ENCODE measurements around the gene SLC7A11. TPM values are rescaled to one million over a fixed set of nuclear protein-coding genes. Genes with fewer than 3 reads are reported as not detected.

Gene SLC7A11
- total and polyA plus RNA-seq, 3 experiments from 2014 or later = 0.77 to 1.5 TPM; not detected in 1

DNA sequence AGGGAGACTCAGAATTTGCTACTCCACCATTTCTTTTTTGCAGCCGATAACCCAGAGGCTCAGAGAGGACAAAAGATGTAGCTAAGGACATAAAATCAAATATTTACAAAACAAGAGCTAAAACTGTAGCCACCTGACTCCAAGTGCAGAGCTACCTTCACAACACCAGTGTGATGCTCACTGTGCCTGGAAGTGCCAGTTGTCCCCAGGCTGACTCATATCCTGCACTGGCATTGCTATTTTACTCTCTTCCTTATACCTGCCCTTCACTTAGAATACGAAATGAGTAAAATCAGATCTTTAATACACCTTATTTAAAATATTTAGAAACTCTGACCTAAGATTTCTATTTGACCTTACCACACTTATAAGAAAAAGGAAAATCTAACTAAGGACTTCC is 39.5 kb downstream of the SLC7A11 start:
- Mint-ChIP-seq H3K27ac (no peak overlapping the region), H3K36me3 (no peaks in the 10 kb centered on the region), H3K4me3 (no peak overlapping the region), H3K4me1 (no peaks in the 10 kb centered on the region), H3K9me3 (peaks cover 0 to 6% (median 0%) of the 10 kb centered on the region in 5 donors), H3K27me3 (no peaks in the 10 kb centered on the region)
- no peak for DNase-seq
- no peaks in the 10 kb centered on the region for H3K27me3 ChIP-seq (ENCODE audit: insufficient read depth, low read length, poor library complexity, severe bottlenecking)
- H3K36me3 ChIP-seq (ENCODE audit: insufficient read depth, low read length) = no peaks in the 10 kb centered on the region
- no peaks in the 10 kb centered on the region for H3K4me1 ChIP-seq (ENCODE audit: insufficient read depth, low read length)
- no peak overlapping the region for H3K4me3 ChIP-seq (ENCODE audit: low read length)
- no peaks in the 10 kb centered on the region for H3K9me3 ChIP-seq (ENCODE audit: low read length)
- ChIA-PET POLR2A (no interaction called here), CTCF (no interaction called here)
- no peak overlapping the region for H3K27ac ChIP-seq (ENCODE audit: low read depth, low read length)

DNA sequence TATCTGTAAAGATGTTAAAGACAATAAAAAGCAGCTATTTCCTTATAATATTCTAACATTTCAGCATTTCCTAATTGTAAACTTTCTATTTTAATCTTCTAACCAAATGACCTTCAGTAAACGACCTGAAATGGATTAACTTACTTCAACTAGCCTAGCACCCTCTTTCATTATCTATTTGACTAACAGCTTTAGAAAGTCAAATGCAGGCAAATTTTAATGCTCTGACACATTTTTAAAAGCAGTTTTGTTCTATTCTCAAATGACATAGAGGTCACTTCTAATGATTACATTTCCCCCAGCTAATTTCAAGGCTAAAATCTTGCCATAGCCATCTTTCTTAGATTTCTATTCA is 41.9 kb downstream of the SLC7A11 start:
- ChIA-PET POLR2A (no interaction called here), CTCF (no interaction called here)
- H3K36me3 Mint-ChIP-seq = no peaks in the 10 kb centered on the region
- no peak overlapping the region for H3K27ac Mint-ChIP-seq
- Histone ChIP-seq H3K36me3 (ENCODE audit: insufficient read depth, low read length) (no peaks in the 10 kb centered on the region), H3K27ac (ENCODE audit: low read depth, low read length) (no peak overlapping the region), H3K4me3 (ENCODE audit: low read length) (no peak overlapping the region), H3K4me1 (ENCODE audit: insufficient read depth, low read length) (no peaks in the 10 kb centered on the region), H3K9me3 (ENCODE audit: low read length) (no peaks in the 10 kb centered on the region), H3K27me3 (ENCODE audit: insufficient read depth, low read length, poor library complexity, severe bottlenecking) (no peaks in the 10 kb centered on the region)
- peaks cover 0 to 3% (median 0%) of the 10 kb centered on the region in 5 donors for H3K9me3 Mint-ChIP-seq
- no peaks in the 10 kb centered on the region for H3K4me1 Mint-ChIP-seq
- no peaks in the 10 kb centered on the region for H3K27me3 Mint-ChIP-seq
- H3K4me3 Mint-ChIP-seq = no peak overlapping the region
- no peak for DNase-seq

DNA sequence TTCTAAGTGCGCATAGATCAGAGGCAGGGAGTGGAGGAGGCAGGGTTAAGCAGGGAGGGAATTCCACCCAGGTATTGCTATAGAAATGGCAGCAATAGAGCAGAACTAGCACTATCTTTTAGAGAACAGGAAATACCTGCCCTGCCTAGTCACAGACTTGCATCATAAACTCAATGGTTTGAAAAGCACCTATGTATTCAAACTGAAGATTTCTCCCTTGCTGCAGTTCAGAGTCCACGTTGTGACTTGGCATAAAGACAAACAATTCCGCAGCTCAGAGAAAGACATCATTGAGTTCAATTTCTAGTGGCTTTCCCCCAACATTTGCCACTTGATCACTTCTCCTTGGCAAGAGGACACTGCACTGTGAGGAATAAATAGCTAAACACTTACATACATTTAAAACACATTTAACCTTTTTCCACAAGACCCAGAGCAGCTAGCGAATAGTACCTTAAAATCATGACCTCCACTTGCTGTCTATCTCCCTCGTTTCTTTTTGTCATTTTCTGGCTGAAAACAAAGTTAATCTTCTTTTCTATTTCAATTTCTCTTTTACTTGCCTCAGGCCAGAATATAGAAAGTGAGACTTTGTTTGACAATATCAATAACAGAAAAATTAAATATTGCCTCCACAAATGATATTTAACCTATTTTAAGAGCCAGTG is 42.4 kb downstream of the SLC7A11 start:
- H3K36me3 Mint-ChIP-seq = no peaks in the 10 kb centered on the region
- Histone ChIP-seq H3K36me3 (ENCODE audit: insufficient read depth, low read length) (no peaks in the 10 kb centered on the region), H3K27me3 (ENCODE audit: insufficient read depth, low read length, poor library complexity, severe bottlenecking) (no peaks in the 10 kb centered on the region), H3K9me3 (ENCODE audit: low read length) (no peaks in the 10 kb centered on the region), H3K4me3 (ENCODE audit: low read length) (no peak overlapping the region), H3K27ac (ENCODE audit: low read depth, low read length) (no peak overlapping the region), H3K4me1 (ENCODE audit: insufficient read depth, low read length) (no peaks in the 10 kb centered on the region)
- DNase-seq = no peak
- no peak overlapping the region for H3K4me3 Mint-ChIP-seq
- H3K27ac Mint-ChIP-seq = no peak overlapping the region
- H3K9me3 Mint-ChIP-seq = peaks cover 0 to 3% (median 0%) of the 10 kb centered on the region in 5 donors
- no peaks in the 10 kb centered on the region for H3K27me3 Mint-ChIP-seq
- H3K4me1 Mint-ChIP-seq = no peaks in the 10 kb centered on the region
- POLR2A ChIA-PET = no interaction called here
- CTCF ChIA-PET = no interaction called here

- no peaks in the 10 kb centered on the region for H3K4me1 ChIP-seq (ENCODE audit: insufficient read depth, low read length)
- H3K4me1 Mint-ChIP-seq = no peaks in the 10 kb centered on the region
- H3K9me3 ChIP-seq (ENCODE audit: low read length) = no peaks in the 10 kb centered on the region
- no peak overlapping the region for H3K4me3 Mint-ChIP-seq
- no peak for DNase-seq
- H3K36me3 ChIP-seq (ENCODE audit: insufficient read depth, low read length) = no peaks in the 10 kb centered on the region
- no peak overlapping the region for H3K4me3 ChIP-seq (ENCODE audit: low read length)
- ChIA-PET POLR2A (no interaction called here), CTCF (no interaction called here)
- H3K27ac ChIP-seq (ENCODE audit: low read depth, low read length) = no peak overlapping the region
- H3K9me3 Mint-ChIP-seq = peaks cover 0 to 6% (median 0%) of the 10 kb centered on the region in 5 donors
- H3K27ac Mint-ChIP-seq = no peak overlapping the region
- H3K27me3 ChIP-seq (ENCODE audit: insufficient read depth, low read length, poor library complexity, severe bottlenecking) = no peaks in the 10 kb centered on the region
- H3K36me3 Mint-ChIP-seq = no peaks in the 10 kb centered on the region
- no peaks in the 10 kb centered on the region for H3K27me3 Mint-ChIP-seq
Observed at GRCh38 chr4:138196153-138196552, 46.0 kb downstream of the SLC7A11 start.

- Mint-ChIP-seq H3K27me3 (no peaks in the 10 kb centered on the region), H3K4me1 (no peaks in the 10 kb centered on the region), H3K27ac (no peak overlapping the region), H3K36me3 (no peaks in the 10 kb centered on the region), H3K4me3 (no peak overlapping the region), H3K9me3 (peaks cover 0 to 6% (median 1%) of the 10 kb centered on the region in 5 donors)
- no peak overlapping the region for H3K4me3 ChIP-seq (ENCODE audit: low read length)
- no peaks in the 10 kb centered on the region for H3K36me3 ChIP-seq (ENCODE audit: insufficient read depth, low read length)
- no peak overlapping the region for H3K27ac ChIP-seq (ENCODE audit: low read depth, low read length)
- CTCF ChIA-PET = no interaction called here
- no peak for DNase-seq
- H3K4me1 ChIP-seq (ENCODE audit: insufficient read depth, low read length) = no peaks in the 10 kb centered on the region
- no peaks in the 10 kb centered on the region for H3K9me3 ChIP-seq (ENCODE audit: low read length)
- POLR2A ChIA-PET = no interaction called here
- H3K27me3 ChIP-seq (ENCODE audit: insufficient read depth, low read length, poor library complexity, severe bottlenecking) = no peaks in the 10 kb centered on the region
Observed at GRCh38 chr4:138193963-138194362, 48.2 kb downstream of the SLC7A11 start.

DNA sequence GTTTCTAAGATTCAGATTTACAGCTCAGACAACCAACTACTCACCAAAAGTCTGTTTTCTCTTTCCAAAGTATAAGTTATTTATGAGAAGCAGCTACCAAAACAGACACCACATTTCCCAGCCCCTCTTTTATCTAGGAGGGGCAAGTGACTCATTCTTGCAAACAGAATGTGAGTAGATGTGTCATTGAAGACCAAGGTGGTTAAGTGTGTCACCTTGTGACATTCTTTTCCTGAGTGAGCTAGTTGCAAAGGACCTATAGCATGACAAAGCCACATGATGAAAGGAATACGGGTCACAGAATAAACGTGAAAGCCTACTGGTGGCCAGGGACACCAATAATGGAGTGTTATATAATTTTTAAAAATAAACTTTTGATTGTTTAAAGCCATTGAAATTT is 50.0 kb downstream of the SLC7A11 start:
- Mint-ChIP-seq H3K4me1 (no peaks in the 10 kb centered on the region), H3K27me3 (no peaks in the 10 kb centered on the region), H3K4me3 (no peak overlapping the region), H3K36me3 (no peaks in the 10 kb centered on the region), H3K27ac (no peak overlapping the region), H3K9me3 (peaks cover 0 to 6% (median 1%) of the 10 kb centered on the region in 5 donors)
- H3K9me3 ChIP-seq (ENCODE audit: low read length) = no peaks in the 10 kb centered on the region
- H3K27ac ChIP-seq (ENCODE audit: low read depth, low read length) = no peak overlapping the region
- POLR2A ChIA-PET = no interaction called here
- no peak for DNase-seq
- no peak overlapping the region for H3K4me3 ChIP-seq (ENCODE audit: low read length)
- H3K4me1 ChIP-seq (ENCODE audit: insufficient read depth, low read length) = no peaks in the 10 kb centered on the region
- H3K27me3 ChIP-seq (ENCODE audit: insufficient read depth, low read length, poor library complexity, severe bottlenecking) = no peaks in the 10 kb centered on the region
- H3K36me3 ChIP-seq (ENCODE audit: insufficient read depth, low read length) = no peaks in the 10 kb centered on the region
- CTCF ChIA-PET = no interaction called here

- H3K4me3 Mint-ChIP-seq = no peak overlapping the region
- CTCF ChIA-PET = no interaction called here
Observed at GRCh38 chr4:138190452-138190858, 51.7 kb downstream of the SLC7A11 start.

GRCh38 chr4:138189206-138189605 is 52.9 kb downstream of the SLC7A11 start:
- Histone ChIP-seq H3K27me3 (ENCODE audit: insufficient read depth, low read length, poor library complexity, severe bottlenecking) (no peaks in the 10 kb centered on the region), H3K9me3 (ENCODE audit: low read length) (no peaks in the 10 kb centered on the region), H3K27ac (ENCODE audit: low read depth, low read length) (no peak overlapping the region), H3K4me1 (ENCODE audit: insufficient read depth, low read length) (no peaks in the 10 kb centered on the region), H3K4me3 (ENCODE audit: low read length) (no peak overlapping the region), H3K36me3 (ENCODE audit: insufficient read depth, low read length) (no peaks in the 10 kb centered on the region)
- ChIA-PET CTCF (no interaction called here), POLR2A (no interaction called here)
- no peak for DNase-seq
- H3K4me3 Mint-ChIP-seq = no peak overlapping the region
- peaks cover 0 to 8% (median 1%) of the 10 kb centered on the region in 5 donors for H3K9me3 Mint-ChIP-seq
- no peaks in the 10 kb centered on the region for H3K27me3 Mint-ChIP-seq
- H3K36me3 Mint-ChIP-seq = no peaks in the 10 kb centered on the region
- no peak overlapping the region for H3K27ac Mint-ChIP-seq
- no peaks in the 10 kb centered on the region for H3K4me1 Mint-ChIP-seq

More at GRCh38 chr4:138190452-138190858, 51.7 kb downstream of the SLC7A11 start:
- POLR2A ChIA-PET = no interaction called here
- H3K9me3 Mint-ChIP-seq = peaks cover 0 to 8% (median 1%) of the 10 kb centered on the region in 5 donors
- no peaks in the 10 kb centered on the region for H3K4me1 ChIP-seq (ENCODE audit: insufficient read depth, low read length)
- no peak overlapping the region for H3K4me3 ChIP-seq (ENCODE audit: low read length)
- no peaks in the 10 kb centered on the region for H3K27me3 ChIP-seq (ENCODE audit: insufficient read depth, low read length, poor library complexity, severe bottlenecking)
- H3K27me3 Mint-ChIP-seq = no peaks in the 10 kb centered on the region
- H3K27ac Mint-ChIP-seq = no peak overlapping the region
- no peaks in the 10 kb centered on the region for H3K36me3 Mint-ChIP-seq
- no peak overlapping the region for H3K27ac ChIP-seq (ENCODE audit: low read depth, low read length)
- no peaks in the 10 kb centered on the region for H3K4me1 Mint-ChIP-seq
- H3K9me3 ChIP-seq (ENCODE audit: low read length) = no peaks in the 10 kb centered on the region
- no peak for DNase-seq
- H3K36me3 ChIP-seq (ENCODE audit: insufficient read depth, low read length) = no peaks in the 10 kb centered on the region

Measured in CD8-positive, alpha-beta memory T cell (primary cell).